ENCODE data around the gene CCDC88A.
"Not testable (repeated sequence)": the region's sequence is repeated elsewhere in the genome, so short reads cannot be mapped to it uniquely, and the experiment has no call there.

Gene CCDC88A

GRCh38 chr2:55301277-55301676 lies 118.4 kb downstream of the CCDC88A start:
- no peak for DNase-seq

- DNase-seq = no peak
These were observed 123.3 kb downstream of the CCDC88A start for GRCh38 chr2:55296393-55296792.

GRCh38 chr2:55283083-55283482 lies 136.6 kb downstream of the CCDC88A start:
- DNase-seq = no peak

- DNase-seq = peak; percentile 78
These were observed 137.3 kb downstream of the CCDC88A start for GRCh38 chr2:55282110-55282917.

- DNase-seq = not testable (repeated sequence)
These were observed 138.7 kb downstream of the CCDC88A start for GRCh38 chr2:55280851-55281546.

- DNase-seq = not testable (repeated sequence)
These were observed 139.7 kb downstream of the CCDC88A start for GRCh38 chr2:55279859-55280424.

- DNase-seq = not testable (repeated sequence)
These were observed 140.3 kb downstream of the CCDC88A start for GRCh38 chr2:55279214-55279835.

GRCh38 chr2:55277310-55277709 lies 142.3 kb downstream of the CCDC88A start:
- no peak for DNase-seq

GRCh38 chr2:55274346-55274745 lies 145.3 kb downstream of the CCDC88A start:
- not testable (repeated sequence) for DNase-seq

- DNase-seq = no peak
These were observed 150.0 kb downstream of the CCDC88A start for GRCh38 chr2:55269645-55269990.

GRCh38 chr2:55268907-55269644 lies 150.6 kb downstream of the CCDC88A start, which contains the start of gene MTIF2:
Gene MTIF2, minus strand, starts transcription at chr2:55269231. Its CDS starts 5,373 bp downstream, at chr2:55263858.
- DNase-seq = peak; percentile 89

GRCh38 chr2:55268288-55268906 lies 151.3 kb downstream of the CCDC88A start:
- no peak for DNase-seq

GRCh38 chr2:55259586-55259985 lies 160.1 kb downstream of the CCDC88A start:
- DNase-seq = not testable (repeated sequence)

- no peak for DNase-seq
These were observed 166.8 kb downstream of the CCDC88A start for GRCh38 chr2:55252832-55253231.

GRCh38 chr2:55247025-55247424 lies 172.6 kb downstream of the CCDC88A start:
- no peak for DNase-seq

- DNase-seq = no peak
These were observed 174.2 kb downstream of the CCDC88A start for GRCh38 chr2:55245411-55245810.

GRCh38 chr2:55242617-55243016 lies 177.0 kb downstream of the CCDC88A start:
- DNase-seq = no peak

- DNase-seq = not testable (repeated sequence)
These were observed 178.1 kb downstream of the CCDC88A start for GRCh38 chr2:55241582-55241981.

GRCh38 chr2:55239656-55240222 lies 179.9 kb downstream of the CCDC88A start:
- no peak for DNase-seq
